Retina (tissue), 1 donor: ENCODE results near the gene WDR3.
"Not testable (repeated sequence)": the region's sequence is repeated elsewhere in the genome, so short reads cannot be mapped to it uniquely, and the experiment has no call there.

ENCODE experiments used
- DNase-seq: peaks from one replicate; pipeline ENCODE4 v3.0.0-alpha.2; 2016

Gene WDR3

GRCh38 chr1:117929343-117930172 lies at the start of gene WDR3, which contains the start of gene GDAP2:
Gene WDR3 (plus strand): TSS chr1:117929739. CDS start chr1:117933320, 3,581 bp downstream.
Gene GDAP2 (minus strand): TSS chr1:117929621. CDS start chr1:117920357, 9,264 bp downstream.
- peak; percentile 97 for DNase-seq

DNA sequence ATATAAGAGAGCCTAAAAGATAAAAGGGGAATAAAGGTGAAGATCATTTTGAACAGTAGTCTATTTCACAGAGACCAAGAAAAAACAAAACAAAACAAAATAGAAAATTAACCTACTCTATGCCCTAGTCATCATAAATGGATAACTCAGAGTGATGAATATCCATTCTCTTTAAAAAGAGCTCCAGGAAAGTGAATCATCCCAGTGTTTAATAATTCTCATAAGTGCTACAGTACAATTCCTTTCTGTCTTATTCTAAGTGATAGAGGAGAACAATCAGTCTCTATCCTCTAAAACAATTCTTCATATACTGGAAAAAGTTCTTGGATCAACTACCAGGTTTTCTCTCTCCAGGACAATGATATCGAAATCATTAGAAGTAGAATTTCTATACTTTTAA lies 45.9 kb upstream of the WDR3 start:
- DNase-seq: no peak

DNA sequence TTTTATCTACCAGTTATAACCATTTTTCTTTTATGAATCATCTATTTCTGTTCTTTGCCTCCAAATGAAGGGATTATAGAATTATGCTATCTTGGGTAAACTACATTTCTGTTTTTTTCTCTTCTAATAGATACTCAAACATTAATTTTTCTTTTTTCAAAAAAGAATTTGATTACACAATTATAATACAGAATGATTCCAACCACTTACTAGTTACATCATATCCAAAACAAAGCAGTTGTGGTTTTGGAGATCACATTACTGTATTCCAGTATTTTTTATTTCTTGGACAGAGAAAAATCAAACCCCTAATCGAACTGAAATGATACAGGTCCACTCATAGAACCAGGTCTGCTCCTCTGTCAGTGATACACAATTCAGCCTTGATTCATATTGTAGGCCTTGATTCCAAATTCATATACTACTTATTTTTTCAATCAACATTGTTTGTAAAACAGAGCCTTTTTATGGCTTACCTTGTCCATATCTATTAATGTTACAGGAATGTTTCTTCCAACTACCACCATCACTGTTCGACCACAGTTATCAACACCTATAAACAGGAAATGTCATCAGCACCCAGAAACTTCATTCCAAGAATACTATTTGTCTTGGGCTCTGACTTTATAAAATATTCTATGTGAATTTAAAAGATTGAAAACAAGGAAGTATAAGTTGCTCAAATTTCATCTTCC lies 43.3 kb upstream of the WDR3 start:
- no peak for DNase-seq

- DNase-seq: no peak
These were observed 39.1 kb upstream of the WDR3 start for GRCh38 chr1:117890452-117890851.

- no peak for DNase-seq
These were observed 37.0 kb upstream of the WDR3 start for GRCh38 chr1:117892512-117892911.

DNA sequence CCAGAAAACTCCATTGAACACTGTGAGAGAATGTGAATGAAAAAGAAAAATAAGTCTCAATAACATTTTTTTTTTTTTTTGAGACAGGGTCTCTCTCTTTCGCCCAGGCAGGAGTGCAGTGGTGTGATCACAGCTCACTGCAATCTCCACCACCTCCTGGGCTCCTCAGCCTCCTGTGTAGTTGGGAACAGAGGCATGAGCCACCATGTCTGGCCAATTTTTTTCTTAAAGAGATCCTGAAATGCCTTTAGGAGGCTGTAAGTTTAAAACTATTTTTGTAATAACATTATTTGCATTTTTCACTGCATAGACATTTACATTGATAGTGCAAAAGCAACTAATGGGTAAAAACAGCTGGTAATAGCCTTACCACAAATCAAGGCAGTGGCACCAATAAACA lies 35.5 kb upstream of the WDR3 start:
- no peak for DNase-seq

- peak; percentile 49 for DNase-seq
These were observed 33.9 kb upstream of the WDR3 start for GRCh38 chr1:117895482-117896114.

GRCh38 chr1:117897551-117897950 lies 32.0 kb upstream of the WDR3 start:
- no peak for DNase-seq

- DNase-seq: no peak
These were observed 29.7 kb upstream of the WDR3 start for GRCh38 chr1:117899801-117900200.

DNA sequence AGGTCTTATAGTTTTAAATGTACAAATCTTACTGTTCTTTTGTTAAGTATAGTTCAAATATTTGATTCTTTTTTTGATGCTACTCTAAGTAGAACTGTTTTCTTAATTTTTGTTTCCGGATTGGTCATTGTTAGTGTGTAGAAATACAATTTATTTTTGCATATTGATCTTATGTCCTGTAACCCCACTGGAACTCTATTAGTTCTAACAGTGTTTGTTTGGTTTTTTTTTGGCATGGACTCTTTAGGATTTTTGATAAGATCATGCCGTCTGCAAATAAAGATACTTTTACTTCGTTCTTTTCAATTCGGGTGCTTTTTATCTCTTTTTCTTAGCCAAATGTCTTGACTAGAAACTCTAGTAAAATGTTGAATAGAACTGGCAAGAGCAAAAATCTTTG lies 26.6 kb upstream of the WDR3 start:
- no peak for DNase-seq

GRCh38 chr1:117904485-117904884 lies 25.1 kb upstream of the WDR3 start:
- no peak for DNase-seq

GRCh38 chr1:117905019-117905418 lies 24.5 kb upstream of the WDR3 start:
- no peak for DNase-seq

GRCh38 chr1:117911051-117911450 lies 18.5 kb upstream of the WDR3 start:
- DNase-seq: no peak

- no peak for DNase-seq
These were observed 10.2 kb upstream of the WDR3 start for GRCh38 chr1:117919376-117919775.

DNA sequence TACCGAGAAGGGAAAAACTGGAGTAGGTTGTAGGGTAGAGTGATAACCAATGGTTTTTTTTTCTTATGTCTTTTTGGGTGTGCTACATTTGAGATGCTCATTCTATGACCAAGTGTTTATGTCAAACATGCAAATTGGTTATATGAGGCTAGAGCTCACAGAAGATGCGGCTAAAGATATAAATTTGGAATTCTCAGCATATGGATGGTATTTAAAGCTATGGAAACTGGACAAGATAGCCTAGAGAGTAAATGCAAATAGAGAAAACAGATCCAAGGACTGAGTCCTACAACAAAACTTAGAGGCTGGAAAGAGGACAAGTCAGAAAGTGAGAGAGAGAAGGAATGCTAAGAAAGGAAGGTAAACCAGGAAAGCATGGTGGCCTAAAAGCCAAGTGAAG lies 7.5 kb upstream of the WDR3 start:
- no peak for DNase-seq

DNA sequence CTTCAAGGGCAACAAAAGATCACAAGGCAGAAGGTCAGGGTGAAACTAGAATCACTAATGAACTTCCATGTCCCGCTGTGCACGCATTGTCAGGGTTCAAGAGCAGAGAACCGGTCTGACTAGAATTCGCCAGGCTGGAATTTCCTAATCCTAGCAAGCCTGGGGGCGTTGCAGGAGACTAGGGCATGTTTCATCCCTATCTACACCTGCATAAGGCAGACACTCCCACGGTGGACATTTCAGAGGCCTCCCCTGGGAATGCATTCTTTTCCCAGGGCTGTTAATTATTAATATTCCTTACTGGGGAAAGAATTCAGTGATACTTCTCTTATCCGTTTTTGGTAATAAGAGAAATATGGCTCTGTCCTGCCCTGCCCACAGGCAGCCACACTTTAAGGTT lies 6.8 kb upstream of the WDR3 start:
- DNase-seq: not testable (repeated sequence)

DNA sequence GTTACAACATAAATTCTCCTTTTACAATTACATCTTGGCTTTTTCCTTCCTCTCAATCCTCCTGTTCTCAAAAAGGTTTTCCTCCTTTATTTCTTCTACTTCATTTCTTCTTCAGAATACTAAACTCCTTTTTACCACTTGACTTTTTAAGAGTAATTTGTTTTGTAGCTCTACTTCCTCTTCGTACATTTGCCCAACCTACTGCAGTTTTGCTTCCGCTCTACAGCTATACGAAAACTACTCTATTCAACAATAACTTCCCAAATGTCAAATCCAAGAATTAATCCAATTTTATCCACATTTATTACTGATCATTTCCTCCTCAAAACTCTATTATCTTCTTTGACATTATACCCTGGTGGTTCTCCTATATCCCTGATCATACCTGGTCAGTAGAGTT lies 3.6 kb upstream of the WDR3 start:
- DNase-seq: no peak

DNA sequence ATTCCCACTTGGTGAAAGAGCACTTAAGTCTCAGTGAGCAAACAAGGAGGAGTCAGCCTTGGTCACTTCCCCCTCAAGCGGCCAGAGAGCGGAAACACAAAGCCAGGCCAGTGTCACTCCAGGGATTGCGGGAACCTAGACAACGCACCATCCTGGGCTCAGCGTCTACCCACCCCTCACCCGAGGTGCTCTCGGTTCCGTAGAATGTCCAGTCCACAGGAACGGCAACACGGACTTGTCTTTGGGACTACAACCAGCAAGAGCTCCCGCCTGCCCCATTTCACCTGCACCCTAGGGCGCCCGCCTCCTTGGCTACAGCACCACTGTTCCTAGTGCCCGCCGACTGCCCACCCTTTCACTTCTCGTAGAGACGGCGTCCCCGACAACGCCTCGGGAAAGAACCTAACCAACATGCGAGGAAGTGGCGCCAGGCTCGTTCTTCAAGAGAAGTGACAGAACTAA lies 627 bp upstream of the WDR3 start:
- no peak for DNase-seq

- no peak for DNase-seq
These were observed 571 bp downstream of the WDR3 start for GRCh38 chr1:117930173-117930447.

- DNase-seq: peak; percentile 1
These were observed 945 bp downstream of the WDR3 start for GRCh38 chr1:117930484-117930883.

- DNase-seq: no peak
These were observed 3.0 kb downstream of the WDR3 start for GRCh38 chr1:117932576-117932975.

- no peak for DNase-seq
These were observed 4.2 kb downstream of the WDR3 start for GRCh38 chr1:117933769-117934168.

DNA sequence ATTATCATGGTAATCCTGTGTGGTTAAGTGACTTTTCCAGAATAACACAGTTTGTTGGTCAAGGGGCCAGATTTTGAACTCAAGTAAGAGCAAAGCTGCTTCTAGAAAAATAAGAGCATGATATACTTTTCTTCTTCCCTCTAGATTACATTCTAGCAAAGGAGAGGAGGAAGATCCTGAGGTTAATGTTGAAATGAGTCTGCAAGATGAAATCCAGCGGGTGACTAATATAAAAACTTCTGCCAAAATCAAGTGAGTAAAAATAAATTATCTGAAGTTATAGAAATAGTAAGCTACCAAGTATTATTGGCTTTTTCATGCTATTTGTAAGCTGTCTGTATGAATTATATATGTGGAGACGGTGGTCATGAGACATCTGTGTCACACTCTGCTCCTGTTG lies 12.8 kb downstream of the WDR3 start:
- DNase-seq: no peak

DNA sequence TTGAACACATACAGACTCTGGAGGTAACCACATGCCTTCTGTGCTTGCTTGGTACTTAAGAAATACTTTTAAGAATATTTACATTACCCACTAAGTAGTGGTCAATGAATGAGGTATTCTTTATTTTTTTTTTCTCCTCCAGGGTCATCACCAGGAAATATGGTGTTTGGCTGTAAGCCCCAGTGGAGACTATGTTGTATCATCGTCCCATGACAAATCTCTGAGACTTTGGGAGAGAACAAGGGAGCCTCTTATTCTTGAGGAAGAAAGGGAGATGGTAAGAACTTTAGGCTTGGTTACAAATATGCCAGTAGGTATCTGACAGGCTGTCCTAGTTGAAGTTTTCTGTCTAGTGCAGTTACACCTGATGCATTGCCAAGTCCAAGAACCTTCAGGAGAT lies 22.8 kb downstream of the WDR3 start:
- no peak for DNase-seq
